C4-2B (cell line): ENCODE data around the gene ZNF202.

Source experiments
- CTCF ChIP-seq: fragments of 450-650 bp; conservative IDR thresholded peaks from 2 replicates; pipeline ENCODE4 v1.5.1; 2017; ENCODE audit warnings: mild to moderate bottlenecking
- ZFX ChIP-seq: fragments of 450-650 bp; IDR thresholded peaks from 2 replicates; pipeline ENCODE4 v1.6.1; 2017

- no peak for TF ChIP-seq CTCF
- no peak for TF ChIP-seq ZFX
Measured at GRCh38 chr11:123773026-123773425, 31.6 kb upstream of the ZNF202 start.
